LNCAP (cell line): Measurements from ENCODE around the gene MEF2D.

Experiments used
- CTCF ChIP-seq: fragments of 450-650 bp; IDR thresholded peaks from 2 replicates; pipeline ENCODE4 v1.5.1; 2017; ENCODE audit warnings: mild to moderate bottlenecking

The MEF2D gene

GRCh38 chr1:156431769-156432668 is 68.6 kb downstream of the MEF2D start:
- TF ChIP-seq CTCF: no peak

- no peak for TF ChIP-seq CTCF
Observed at GRCh38 chr1:156431366-156431765, 69.2 kb downstream of the MEF2D start.

GRCh38 chr1:156430866-156431265 is 69.7 kb downstream of the MEF2D start:
- no peak for TF ChIP-seq CTCF

- TF ChIP-seq CTCF: no peak
Observed at GRCh38 chr1:156430303-156430702, 70.3 kb downstream of the MEF2D start.

GRCh38 chr1:156429313-156430060 is 71.1 kb downstream of the MEF2D start:
- no peak for TF ChIP-seq CTCF

GRCh38 chr1:156428746-156429288 is 71.8 kb downstream of the MEF2D start:
- no peak for TF ChIP-seq CTCF

- no peak for TF ChIP-seq CTCF
Observed at GRCh38 chr1:156427957-156428356, 72.6 kb downstream of the MEF2D start.
